HepG2 (cell line): ENCODE data around the gene AGAP1. TPM values are rescaled to one million over a fixed set of nuclear protein-coding genes. Genes with fewer than 3 reads are reported as not detected.

Source experiments
- ATAC-seq: fragments of 200-7000 bp; cut with Tn5 transposase; 3 replicates; pipeline ENCODE4 v1.9.1; 2020; ENCODE audit warnings: mild to moderate bottlenecking, moderate library complexity
- BruUV-seq: library from RNA; stranded (reverse); fragments of 400-500 nt; replicated peaks from 2 replicates; lab custom pipeline; 2021; lab: Mats Ljungman, UMichigan
- CTCF ChIA-PET: fragments of 300-600 bp; formaldehyde crosslinking; extraction: SDS; loops from one replicate; lab custom pipeline; 2021; ENCODE audit warnings: low total read pairs, inconsistent platforms, low intra/inter-chr PET ratio; lab: Yijun Ruan, JAX
- POLR2A ChIA-PET: fragments of 350-600 bp; sonication (Branson Sonifier 250); formaldehyde crosslinking; loops from one replicate; lab custom pipeline; 2020; ENCODE audit warnings: antibody characterized with exemption, inconsistent platforms; lab: Yijun Ruan, JAX
- DNase-seq: peaks from one replicate; pipeline ENCODE4 v3.0.0-alpha.2; 2015; ENCODE audit warnings: low spot score
- FAIRE-seq: peaks from 3 replicates; lab custom pipeline; 2011; peaks lifted over from hg19 to GRCh38; lab: Jason Lieb, UNC
- H2AFZ ChIP-seq: one replicate; pipeline ENCODE4 v1.6.1; 2011; ENCODE audit warnings: low read length, inconsistent platforms
- H3K27ac ChIP-seq: fragments of 300-600 bp; 3 replicates; pipeline ENCODE4 v1.8.0; 2011; ENCODE audit warnings: mixed run types, mild to moderate bottlenecking, mixed read lengths, low read length, inconsistent platforms; ENCODE audit not compliant: insufficient read depth; ENCODE audit errors: extremely low read length
- H3K27me3 ChIP-seq, 2 experiments: fragments of 200-600 bp in 1 of 2; 2 replicates in 1 of 2; 3 replicates in 1 of 2; pipeline versions ENCODE4 v1.6.0 to v1.8.0; 2011; ENCODE audit warnings: low read length in 2 of 2, mild to moderate bottlenecking in 2 of 2, moderate library complexity in 2 of 2, inconsistent platforms in 1 of 2; ENCODE audit not compliant: insufficient read depth in 2 of 2, control insufficient read depth in 1 of 2
- H3K36me3 ChIP-seq, 2 experiments: fragments of 200-600 bp in 1 of 2; replicated peaks in 1 of 2; 2 replicates in 1 of 2; 3 replicates in 1 of 2; pipeline versions ENCODE4 v1.5.1 to v1.8.0; 2011; ENCODE audit warnings: low read length in 2 of 2, inconsistent platforms in 1 of 2; ENCODE audit not compliant: insufficient read depth in 2 of 2, control insufficient read depth in 1 of 2
- H3K4me1 ChIP-seq: 2 replicates; pipeline ENCODE4 v1.5.1; 2012; ENCODE audit warnings: low read length, inconsistent platforms; ENCODE audit not compliant: insufficient read depth
- H3K4me2 ChIP-seq: 2 replicates; pipeline ENCODE4 v1.6.0; 2011; ENCODE audit warnings: low read depth, low read length, inconsistent platforms
- H3K4me3 ChIP-seq, 3 experiments: fragments of 200-600 bp in 1 of 3; sonication (generic), shearing (Covaris generic) in 1 of 3; replicated peaks in 1 of 3; 2 replicates each; pipeline ENCODE4 v1.5.1; 2011 to 2016; ENCODE audit warnings: low read length in 3 of 3, inconsistent platforms in 2 of 3, low read depth in 2 of 3, mild to moderate bottlenecking in 2 of 3, control low read depth in 1 of 3, mixed read lengths in 1 of 3; ENCODE audit not compliant: insufficient read depth in 1 of 3
- H3K79me2 ChIP-seq: one replicate; pipeline ENCODE4 v1.6.1; 2011; ENCODE audit warnings: low read length, inconsistent platforms; ENCODE audit not compliant: insufficient read depth
- H3K9ac ChIP-seq: 2 replicates; pipeline ENCODE4 v1.6.0; 2011; ENCODE audit warnings: mild to moderate bottlenecking, low read depth, low read length, inconsistent platforms; ENCODE audit not compliant: insufficient read depth
- H3K9me3 ChIP-seq: 2 replicates; pipeline ENCODE4 v1.5.1; 2012; ENCODE audit warnings: mild to moderate bottlenecking, low read length
- H4K20me1 ChIP-seq: 2 replicates; pipeline ENCODE4 v1.6.0; 2011; ENCODE audit warnings: inconsistent platforms, mild to moderate bottlenecking, low read length, moderate library complexity; ENCODE audit not compliant: insufficient read depth
- BORCS8-MEF2B ChIP-seq: sonication (generic); formaldehyde crosslinking; IDR thresholded peaks from 2 replicates; pipeline ENCODE4 v1.8.0; 2022; ENCODE audit warnings: mild to moderate bottlenecking, missing genetic modification reagents
- MXD4 ChIP-seq: IDR thresholded peaks from 2 replicates; pipeline ENCODE4 v1.6.1; 2016; ENCODE audit warnings: mild to moderate bottlenecking, missing biosample characterization, missing genetic modification reagents
- PHF20 ChIP-seq: sonication (generic); formaldehyde crosslinking; IDR thresholded peaks from 2 replicates; pipeline ENCODE4 v1.5.0; 2020; ENCODE audit warnings: mild to moderate bottlenecking, missing genetic modification reagents
- SRF ChIP-seq: IDR thresholded peaks from 2 replicates; pipeline ENCODE4 v1.6.1; 2011; ENCODE audit warnings: mild to moderate bottlenecking, low read depth, low read length, moderate library complexity
- TAF1 ChIP-seq: sonication (generic); formaldehyde crosslinking; IDR thresholded peaks from 2 replicates; pipeline ENCODE4 v1.4.0; 2020; ENCODE audit warnings: missing genetic modification reagents
- ZBTB26 ChIP-seq: IDR thresholded peaks from 2 replicates; pipeline ENCODE4 v1.6.1; 2016; ENCODE audit warnings: missing compliant biosample characterization, missing genetic modification reagents, borderline replicate concordance
- ZNF251 ChIP-seq: sonication (generic); formaldehyde crosslinking; IDR thresholded peaks from 2 replicates; pipeline ENCODE4 v1.9.0; 2021; ENCODE audit warnings: mild to moderate bottlenecking, missing genetic modification reagents
- ZNF605 ChIP-seq: sonication (generic); formaldehyde crosslinking; IDR thresholded peaks from 2 replicates; pipeline ENCODE4 v1.8.0; 2022; ENCODE audit warnings: mild to moderate bottlenecking, missing genetic modification reagents
- ZNF781 ChIP-seq: sonication (generic); formaldehyde crosslinking; IDR thresholded peaks from 2 replicates; pipeline ENCODE4 v1.5.1; 2020; ENCODE audit warnings: borderline replicate concordance, mild to moderate bottlenecking, missing genetic modification reagents; ENCODE audit errors: not compliant biosample characterization
- WGBS: methylation state at CpG from one replicate; pipeline ENCODE4 v1.1.6; 2017; ENCODE audit warnings: low lambda C conversion rate; 5-methylcytosine and 5-hydroxymethylcytosine counted together
- in situ Hi-C: cut with HindIII; loops from 2 replicates; pipeline ENCODE4 v1.10.0; 2017; ENCODE audit warnings: low pct_unique_long_range_greater_than_20kb; ENCODE audit not compliant: extremely low pct_ligation_motif_present
- intact Hi-C: fragments of 100-400 bp; cut with micrococcal nuclease; formaldehyde crosslinking; loops from one replicate; pipeline ENCODE4 v1.10.0; 2022; ENCODE audit not compliant: unreplicated experiment
- polyA plus RNA-seq, 8 experiments: library from polyadenylated mRNA; depleted of rRNA in 3 of 8; stranded (reverse) in 7 of 8; unstranded in 1 of 8; fragments of >200 nt; fragmentation: Illumina TruSeq in 4 of 8; extraction: Trizol in 4 of 8; gene quantifications; 2 replicates each; pipeline versions ENCODE4 v1.2.1 to v1.2.3, GENCODE V29; 2011 to 2016; ENCODE audit warnings: low read depth in 4 of 8, missing spikeins in 1 of 8, mixed read lengths in 1 of 8; ENCODE audit not compliant: insufficient read depth in 1 of 8
- total RNA-seq, 5 experiments: library from RNA; depleted of rRNA; stranded (reverse); fragments of >200 nt; fragmentation: Illumina TruSeq; extraction: Trizol; gene quantifications; 2 replicates each; pipeline ENCODE4 v1.2.3, GENCODE V29; 2016; ENCODE audit warnings: low read depth in 1 of 5
- TF ChIP-seq, protein P1 (sequence below), 2 experiments: fragments of 450-650 bp in 1 of 2; sonication (generic) in 1 of 2; formaldehyde crosslinking in 1 of 2; IDR thresholded peaks; 2 replicates each; pipeline versions ENCODE4 v1.6.1 to v1.8.0; 2016 to 2022; ENCODE audit warnings: antibody characterized with exemption in 1 of 2, mild to moderate bottlenecking in 1 of 2, missing genetic modification reagents in 1 of 2
- TF ChIP-seq, protein P2 (sequence below): sonication (generic); formaldehyde crosslinking; IDR thresholded peaks from 2 replicates; pipeline ENCODE4 v1.8.1; 2023; ENCODE audit warnings: mild to moderate bottlenecking, missing genetic modification reagents
- TF ChIP-seq, protein P3 (sequence below): sonication (generic); formaldehyde crosslinking; IDR thresholded peaks from 2 replicates; pipeline ENCODE4 v1.4.0; 2020; ENCODE audit warnings: missing genetic modification reagents

AGAP1 gene
- total and polyA plus RNA-seq, 2 of the 13 experiments (the other 11 are each of a cell fraction or from before 2014, with no cell fraction given), result 21.2 to 32.7 TPM

GRCh38 chr2:236109473-236109872, 615.6 kb downstream of the AGAP1 start:
- no peaks in the 10 kb centered on the region; a peak in 1 of 5 replicates for H3K36me3 ChIP-seq
- no TSS peak for BruUV-seq
- no peak for DNase-seq
- ChIA-PET CTCF (no interaction called here), POLR2A (no interaction called here)
- no peak overlapping the region for H3K27ac ChIP-seq
- FAIRE-seq, result no peak
- H3K4me2 ChIP-seq, result no peak overlapping the region
- peaks cover 34% of the 10 kb centered on the region for H4K20me1 ChIP-seq
- H3K4me3 ChIP-seq, result no peak overlapping the region
- intact Hi-C loops (no loop called here), in situ Hi-C loops (no loop called here)
- 96% methylated on average over 21 of the region's 21 CpGs for WGBS
- H2AFZ ChIP-seq, result no peak overlapping the region
- H3K9me3 ChIP-seq, result no peaks in the 10 kb centered on the region
- no peak for ATAC-seq
- H3K27me3 ChIP-seq, result no peaks in the 10 kb centered on the region
- no peak overlapping the region for H3K9ac ChIP-seq
- no peaks in the 10 kb centered on the region for H3K79me2 ChIP-seq
- peaks cover 24% of the 10 kb centered on the region for H3K4me1 ChIP-seq
- TF ChIP-seq TAF1 (CRISPR knock-in tag), result no peak
- TF ChIP-seq, protein P1, sequence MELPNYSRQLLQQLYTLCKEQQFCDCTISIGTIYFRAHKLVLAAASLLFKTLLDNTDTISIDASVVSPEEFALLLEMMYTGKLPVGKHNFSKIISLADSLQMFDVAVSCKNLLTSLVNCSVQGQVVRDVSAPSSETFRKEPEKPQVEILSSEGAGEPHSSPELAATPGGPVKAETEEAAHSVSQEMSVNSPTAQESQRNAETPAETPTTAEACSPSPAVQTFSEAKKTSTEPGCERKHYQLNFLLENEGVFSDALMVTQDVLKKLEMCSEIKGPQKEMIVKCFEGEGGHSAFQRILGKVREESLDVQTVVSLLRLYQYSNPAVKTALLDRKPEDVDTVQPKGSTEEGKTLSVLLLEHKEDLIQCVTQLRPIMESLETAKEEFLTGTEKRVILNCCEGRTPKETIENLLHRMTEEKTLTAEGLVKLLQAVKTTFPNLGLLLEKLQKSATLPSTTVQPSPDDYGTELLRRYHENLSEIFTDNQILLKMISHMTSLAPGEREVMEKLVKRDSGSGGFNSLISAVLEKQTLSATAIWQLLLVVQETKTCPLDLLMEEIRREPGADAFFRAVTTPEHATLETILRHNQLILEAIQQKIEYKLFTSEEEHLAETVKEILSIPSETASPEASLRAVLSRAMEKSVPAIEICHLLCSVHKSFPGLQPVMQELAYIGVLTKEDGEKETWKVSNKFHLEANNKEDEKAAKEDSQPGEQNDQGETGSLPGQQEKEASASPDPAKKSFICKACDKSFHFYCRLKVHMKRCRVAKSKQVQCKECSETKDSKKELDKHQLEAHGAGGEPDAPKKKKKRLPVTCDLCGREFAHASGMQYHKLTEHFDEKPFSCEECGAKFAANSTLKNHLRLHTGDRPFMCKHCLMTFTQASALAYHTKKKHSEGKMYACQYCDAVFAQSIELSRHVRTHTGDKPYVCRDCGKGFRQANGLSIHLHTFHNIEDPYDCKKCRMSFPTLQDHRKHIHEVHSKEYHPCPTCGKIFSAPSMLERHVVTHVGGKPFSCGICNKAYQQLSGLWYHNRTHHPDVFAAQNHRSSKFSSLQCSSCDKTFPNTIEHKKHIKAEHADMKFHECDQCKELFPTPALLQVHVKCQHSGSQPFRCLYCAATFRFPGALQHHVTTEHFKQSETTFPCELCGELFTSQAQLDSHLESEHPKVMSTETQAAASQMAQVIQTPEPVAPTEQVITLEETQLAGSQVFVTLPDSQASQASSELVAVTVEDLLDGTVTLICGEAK (IDR thresholded peaks at IDR 0.05), result no peak
- TF ChIP-seq, protein P1 (CRISPR knock-in tag; IDR thresholded peaks at IDR 0.05), result no peak
- TF ChIP-seq ZBTB26, result no peak
- TF ChIP-seq, protein P2, sequence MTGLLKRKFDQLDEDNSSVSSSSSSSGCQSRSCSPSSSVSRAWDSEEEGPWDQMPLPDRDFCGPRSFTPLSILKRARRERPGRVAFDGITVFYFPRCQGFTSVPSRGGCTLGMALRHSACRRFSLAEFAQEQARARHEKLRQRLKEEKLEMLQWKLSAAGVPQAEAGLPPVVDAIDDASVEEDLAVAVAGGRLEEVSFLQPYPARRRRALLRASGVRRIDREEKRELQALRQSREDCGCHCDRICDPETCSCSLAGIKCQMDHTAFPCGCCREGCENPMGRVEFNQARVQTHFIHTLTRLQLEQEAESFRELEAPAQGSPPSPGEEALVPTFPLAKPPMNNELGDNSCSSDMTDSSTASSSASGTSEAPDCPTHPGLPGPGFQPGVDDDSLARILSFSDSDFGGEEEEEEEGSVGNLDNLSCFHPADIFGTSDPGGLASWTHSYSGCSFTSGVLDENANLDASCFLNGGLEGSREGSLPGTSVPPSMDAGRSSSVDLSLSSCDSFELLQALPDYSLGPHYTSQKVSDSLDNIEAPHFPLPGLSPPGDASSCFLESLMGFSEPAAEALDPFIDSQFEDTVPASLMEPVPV (CRISPR knock-in tag), result no peak
- TF ChIP-seq ZNF605 (CRISPR knock-in tag), result no peak
- no peak for TF ChIP-seq PHF20
- TF ChIP-seq MXD4 (CRISPR knock-in tag), result no peak
- TF ChIP-seq SRF, result no peak
- TF ChIP-seq BORCS8-MEF2B (CRISPR knock-in tag), result no peak
- TF ChIP-seq, protein P3, sequence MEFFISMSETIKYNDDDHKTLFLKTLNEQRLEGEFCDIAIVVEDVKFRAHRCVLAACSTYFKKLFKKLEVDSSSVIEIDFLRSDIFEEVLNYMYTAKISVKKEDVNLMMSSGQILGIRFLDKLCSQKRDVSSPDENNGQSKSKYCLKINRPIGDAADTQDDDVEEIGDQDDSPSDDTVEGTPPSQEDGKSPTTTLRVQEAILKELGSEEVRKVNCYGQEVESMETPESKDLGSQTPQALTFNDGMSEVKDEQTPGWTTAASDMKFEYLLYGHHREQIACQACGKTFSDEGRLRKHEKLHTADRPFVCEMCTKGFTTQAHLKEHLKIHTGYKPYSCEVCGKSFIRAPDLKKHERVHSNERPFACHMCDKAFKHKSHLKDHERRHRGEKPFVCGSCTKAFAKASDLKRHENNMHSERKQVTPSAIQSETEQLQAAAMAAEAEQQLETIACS (CRISPR knock-in tag), result no peak
- TF ChIP-seq ZNF251 (CRISPR knock-in tag), result no peak
- TF ChIP-seq ZNF781 (CRISPR knock-in tag), result no peak
